Hepatocyte (in vitro differentiated cells): ENCODE measurements around the gene NDUFB7.

Experiments used
- EZH2 ChIP-seq: fragments of 200-600 bp; sonication (generic); IDR thresholded peaks from 2 replicates; pipeline ENCODE4 v1.6.1; 2016; ENCODE audit warnings: antibody characterized with exemption, mild to moderate bottlenecking, borderline replicate concordance
- EZH2phosphoT487 ChIP-seq: fragments of 200-600 bp; sonication (generic); IDR thresholded peaks from one replicate; pipeline ENCODE4 v1.6.1; 2018; ENCODE audit warnings: antibody characterized with exemption, mild to moderate bottlenecking, low read depth, moderate library complexity; ENCODE audit not compliant: unreplicated experiment, severe bottlenecking
- TF ChIP-seq, protein P1 (sequence below): fragments of 200-600 bp; sonication (generic); IDR thresholded peaks from 2 replicates; pipeline ENCODE4 v1.5.1; 2016; ENCODE audit warnings: antibody characterized with exemption, mild to moderate bottlenecking; ENCODE audit not compliant: poor library complexity

DNA sequence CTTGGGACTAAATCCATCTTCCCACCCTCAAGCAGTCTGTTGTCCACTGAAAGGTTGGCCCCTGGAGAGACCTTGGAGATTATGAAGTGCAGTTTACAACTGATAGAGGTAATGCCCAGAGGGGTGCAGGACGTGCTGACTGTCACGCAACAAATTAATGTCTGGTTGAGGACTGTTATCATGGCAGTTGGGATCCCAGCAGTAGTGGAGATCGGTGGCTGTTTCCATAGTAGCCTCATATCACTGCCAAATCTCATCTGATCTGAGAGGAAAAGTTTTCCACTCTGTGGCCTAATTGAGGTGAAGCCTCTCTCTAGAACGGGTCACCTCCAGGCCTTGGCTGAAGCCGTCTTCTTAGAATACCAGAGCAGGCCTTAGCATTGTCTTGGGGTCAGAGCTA lies 38.4 kb downstream of the NDUFB7 start:
- TF ChIP-seq EZH2phosphoT487: no peak
- no peak for TF ChIP-seq EZH2
- TF ChIP-seq, protein P1, sequence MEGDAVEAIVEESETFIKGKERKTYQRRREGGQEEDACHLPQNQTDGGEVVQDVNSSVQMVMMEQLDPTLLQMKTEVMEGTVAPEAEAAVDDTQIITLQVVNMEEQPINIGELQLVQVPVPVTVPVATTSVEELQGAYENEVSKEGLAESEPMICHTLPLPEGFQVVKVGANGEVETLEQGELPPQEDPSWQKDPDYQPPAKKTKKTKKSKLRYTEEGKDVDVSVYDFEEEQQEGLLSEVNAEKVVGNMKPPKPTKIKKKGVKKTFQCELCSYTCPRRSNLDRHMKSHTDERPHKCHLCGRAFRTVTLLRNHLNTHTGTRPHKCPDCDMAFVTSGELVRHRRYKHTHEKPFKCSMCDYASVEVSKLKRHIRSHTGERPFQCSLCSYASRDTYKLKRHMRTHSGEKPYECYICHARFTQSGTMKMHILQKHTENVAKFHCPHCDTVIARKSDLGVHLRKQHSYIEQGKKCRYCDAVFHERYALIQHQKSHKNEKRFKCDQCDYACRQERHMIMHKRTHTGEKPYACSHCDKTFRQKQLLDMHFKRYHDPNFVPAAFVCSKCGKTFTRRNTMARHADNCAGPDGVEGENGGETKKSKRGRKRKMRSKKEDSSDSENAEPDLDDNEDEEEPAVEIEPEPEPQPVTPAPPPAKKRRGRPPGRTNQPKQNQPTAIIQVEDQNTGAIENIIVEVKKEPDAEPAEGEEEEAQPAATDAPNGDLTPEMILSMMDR: no peak
